Midbrain (tissue), 1 donor: ENCODE measurements around the gene HRH1.
A peak's percentile ranks its signal among the peaks of the same experiment; 100 is the strongest.
"Not testable (repeated sequence)": the region's sequence is repeated elsewhere in the genome, so short reads cannot be mapped to it uniquely, and the experiment has no call there.

ENCODE experiments used
- DNase-seq: peaks from one replicate; lab custom pipeline; 2025; lab: John Stamatoyannopoulos, UW

Gene HRH1

GRCh38 chr3:11244121-11244677 is 89.9 kb downstream of the HRH1 start:
- DNase-seq = no peak

- DNase-seq = no peak
These were observed 91.0 kb downstream of the HRH1 start for GRCh38 chr3:11245276-11245675.

- DNase-seq = no peak
These were observed 91.8 kb downstream of the HRH1 start for GRCh38 chr3:11245827-11246662.

- DNase-seq = no peak
These were observed 92.3 kb downstream of the HRH1 start for GRCh38 chr3:11246663-11246970.

GRCh38 chr3:11247362-11247761 is 93.1 kb downstream of the HRH1 start:
- no peak for DNase-seq

GRCh38 chr3:11248596-11248995 is 94.3 kb downstream of the HRH1 start:
- DNase-seq = no peak

GRCh38 chr3:11250902-11251806 is 96.9 kb downstream of the HRH1 start:
- no peak for DNase-seq

- no peak for DNase-seq
These were observed 97.5 kb downstream of the HRH1 start for GRCh38 chr3:11251807-11252176.

GRCh38 chr3:11254876-11255275 is 100.6 kb downstream of the HRH1 start:
- DNase-seq = no peak

GRCh38 chr3:11255537-11255936 is 101.2 kb downstream of the HRH1 start:
- DNase-seq = not testable (repeated sequence)

GRCh38 chr3:11258958-11259357 is 104.7 kb downstream of the HRH1 start:
- no peak for DNase-seq

GRCh38 chr3:11260460-11260859 is 106.2 kb downstream of the HRH1 start:
- DNase-seq = no peak

- DNase-seq = no peak
These were observed 114.7 kb downstream of the HRH1 start for GRCh38 chr3:11269007-11269406.

GRCh38 chr3:11271986-11272904 is 118.0 kb downstream of the HRH1 start, which contains the start of gene ATG7:
ATG7 (plus strand) TSS chr3:11272397; CDS start chr3:11298696, 26,299 bp downstream.
- peak; percentile 96 for DNase-seq

- no peak for DNase-seq
These were observed 118.7 kb downstream of the HRH1 start for GRCh38 chr3:11272906-11273574.

GRCh38 chr3:11273891-11274291 is 119.6 kb downstream of the HRH1 start:
- DNase-seq = peak; percentile 15

- no peak for DNase-seq
These were observed 120.4 kb downstream of the HRH1 start for GRCh38 chr3:11274566-11275142.

- no peak for DNase-seq
These were observed 121.6 kb downstream of the HRH1 start for GRCh38 chr3:11275926-11276325.

- no peak for DNase-seq
These were observed 122.6 kb downstream of the HRH1 start for GRCh38 chr3:11276901-11277300.

- DNase-seq = peak; percentile 87
These were observed 128.2 kb downstream of the HRH1 start for GRCh38 chr3:11282250-11283138.
